ENCODE measurements around the gene MRPS34.

MRPS34 gene

DNA sequence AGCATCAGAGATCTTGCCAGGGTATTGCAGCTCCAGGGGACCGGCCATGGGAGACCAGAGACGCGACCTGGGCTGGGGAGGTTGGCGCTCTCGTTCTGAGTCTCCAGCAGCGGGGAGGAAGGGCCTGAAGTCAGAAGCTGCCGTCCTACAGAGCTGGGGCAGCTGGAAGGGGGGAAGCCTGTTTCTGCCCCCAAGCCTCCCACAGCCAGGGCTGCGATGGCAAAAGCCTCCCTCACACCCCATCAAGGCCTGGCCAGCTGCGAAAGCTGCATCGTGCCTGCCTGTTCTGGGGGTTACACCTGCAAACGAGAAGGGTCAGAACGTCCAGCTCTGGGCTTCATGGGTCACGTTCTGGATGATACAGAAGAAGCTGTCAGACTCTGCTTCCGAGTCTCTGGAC lies 40.9 kb downstream of the MRPS34 start:
- ChIA-PET POLR2A (no interaction called here), CTCF (no interaction called here)
- Histone ChIP-seq H3K9me3 (ENCODE audit: control insufficient read depth, insufficient read depth, low read depth, low read length) (no peaks in the 10 kb centered on the region), H3K4me3 (ENCODE audit: low read depth, low read length) (no peak overlapping the region), H3K36me3 (ENCODE audit: control insufficient read depth in 2 of 2, insufficient read depth in 1 of 2, low read length in 2 of 2) (peaks cover 6 to 78% of the 10 kb centered on the region in 2 experiments; a peak in 2 of 3 replicates), H3K4me1 (ENCODE audit: control insufficient read depth, insufficient read depth, low read length) (no peaks in the 10 kb centered on the region), H3K27ac (ENCODE audit: extremely low read depth, low read depth, low read length) (no peak overlapping the region)
- TF ChIP-seq, protein P1, sequence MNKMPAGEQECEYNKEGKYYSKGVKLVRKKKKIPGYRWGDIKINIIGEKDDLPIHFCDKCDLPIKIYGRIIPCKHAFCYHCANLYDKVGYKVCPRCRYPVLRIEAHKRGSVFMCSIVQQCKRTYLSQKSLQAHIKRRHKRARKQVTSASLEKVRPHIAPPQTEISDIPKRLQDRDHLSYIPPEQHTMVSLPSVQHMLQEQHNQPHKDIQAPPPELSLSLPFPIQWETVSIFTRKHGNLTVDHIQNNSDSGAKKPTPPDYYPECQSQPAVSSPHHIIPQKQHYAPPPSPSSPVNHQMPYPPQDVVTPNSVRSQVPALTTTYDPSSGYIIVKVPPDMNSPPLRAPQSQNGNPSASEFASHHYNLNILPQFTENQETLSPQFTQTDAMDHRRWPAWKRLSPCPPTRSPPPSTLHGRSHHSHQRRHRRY (tag by site-specific recombination; IDR thresholded peaks at IDR 0.05), result no peak
- TF ChIP-seq ZNF184 (tag by site-specific recombination; IDR thresholded peaks at IDR 0.05) (no peak), SP7 (tag by site-specific recombination; IDR thresholded peaks at IDR 0.05) (no peak), ZEB2 (tag by site-specific recombination; IDR thresholded peaks at IDR 0.05) (no peak), SETDB1 (IDR thresholded peaks at IDR 0.05; ENCODE audit: insufficient read length, low read length) (no peak), GLIS1 (tag by site-specific recombination; IDR thresholded peaks at IDR 0.05) (no peak), ZNF830 (tag by site-specific recombination; IDR thresholded peaks at IDR 0.05; ENCODE audit: low read depth) (no peak), ZNF350 (tag by site-specific recombination; IDR thresholded peaks at IDR 0.05) (no peak), KLF8 (tag by site-specific recombination; IDR thresholded peaks at IDR 0.05) (no peak)
- TF ChIP-seq, protein P2, sequence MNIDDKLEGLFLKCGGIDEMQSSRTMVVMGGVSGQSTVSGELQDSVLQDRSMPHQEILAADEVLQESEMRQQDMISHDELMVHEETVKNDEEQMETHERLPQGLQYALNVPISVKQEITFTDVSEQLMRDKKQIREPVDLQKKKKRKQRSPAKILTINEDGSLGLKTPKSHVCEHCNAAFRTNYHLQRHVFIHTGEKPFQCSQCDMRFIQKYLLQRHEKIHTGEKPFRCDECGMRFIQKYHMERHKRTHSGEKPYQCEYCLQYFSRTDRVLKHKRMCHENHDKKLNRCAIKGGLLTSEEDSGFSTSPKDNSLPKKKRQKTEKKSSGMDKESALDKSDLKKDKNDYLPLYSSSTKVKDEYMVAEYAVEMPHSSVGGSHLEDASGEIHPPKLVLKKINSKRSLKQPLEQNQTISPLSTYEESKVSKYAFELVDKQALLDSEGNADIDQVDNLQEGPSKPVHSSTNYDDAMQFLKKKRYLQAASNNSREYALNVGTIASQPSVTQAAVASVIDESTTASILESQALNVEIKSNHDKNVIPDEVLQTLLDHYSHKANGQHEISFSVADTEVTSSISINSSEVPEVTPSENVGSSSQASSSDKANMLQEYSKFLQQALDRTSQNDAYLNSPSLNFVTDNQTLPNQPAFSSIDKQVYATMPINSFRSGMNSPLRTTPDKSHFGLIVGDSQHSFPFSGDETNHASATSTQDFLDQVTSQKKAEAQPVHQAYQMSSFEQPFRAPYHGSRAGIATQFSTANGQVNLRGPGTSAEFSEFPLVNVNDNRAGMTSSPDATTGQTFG (tag by site-specific recombination; IDR thresholded peaks at IDR 0.05; ENCODE audit: borderline replicate concordance), result no peak

DNA sequence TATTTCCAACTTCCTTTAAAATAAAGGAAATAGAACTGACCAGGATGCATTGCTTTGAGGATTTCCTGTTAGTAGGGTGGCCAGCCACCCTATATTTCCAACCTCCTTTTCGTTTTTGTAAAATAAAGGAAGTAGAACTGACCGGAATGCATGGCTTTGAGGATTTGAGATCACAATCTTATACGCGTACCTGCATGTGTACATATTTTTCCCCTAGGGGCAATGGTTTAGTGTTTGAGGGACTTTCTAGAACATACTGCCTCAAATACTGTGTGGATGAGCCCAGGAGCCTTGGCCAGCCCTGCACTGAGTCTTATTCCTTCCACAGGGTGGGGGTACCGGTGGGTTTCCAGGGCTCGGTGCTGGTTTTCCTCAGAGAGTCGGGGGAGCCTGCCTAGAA lies 41.3 kb downstream of the MRPS34 start:
- ChIA-PET CTCF (no interaction called here), POLR2A (no interaction called here)
- Histone ChIP-seq H3K27ac (ENCODE audit: extremely low read depth, low read depth, low read length) (no peak overlapping the region), H3K4me1 (ENCODE audit: control insufficient read depth, insufficient read depth, low read length) (no peaks in the 10 kb centered on the region), H3K4me3 (ENCODE audit: low read depth, low read length) (no peak overlapping the region), H3K9me3 (ENCODE audit: control insufficient read depth, insufficient read depth, low read depth, low read length) (no peaks in the 10 kb centered on the region), H3K36me3 (ENCODE audit: control insufficient read depth in 2 of 2, insufficient read depth in 1 of 2, low read length in 2 of 2) (peaks cover 6 to 83% of the 10 kb centered on the region in 2 experiments; a peak in 2 of 3 replicates)
- TF ChIP-seq HOXC10 (CRISPR knock-in tag; IDR thresholded peaks at IDR 0.05), result no peak
- no peak for TF ChIP-seq BCL11B (tag by site-specific recombination; IDR thresholded peaks at IDR 0.05; ENCODE audit: low read depth)
- TF ChIP-seq, protein P3, sequence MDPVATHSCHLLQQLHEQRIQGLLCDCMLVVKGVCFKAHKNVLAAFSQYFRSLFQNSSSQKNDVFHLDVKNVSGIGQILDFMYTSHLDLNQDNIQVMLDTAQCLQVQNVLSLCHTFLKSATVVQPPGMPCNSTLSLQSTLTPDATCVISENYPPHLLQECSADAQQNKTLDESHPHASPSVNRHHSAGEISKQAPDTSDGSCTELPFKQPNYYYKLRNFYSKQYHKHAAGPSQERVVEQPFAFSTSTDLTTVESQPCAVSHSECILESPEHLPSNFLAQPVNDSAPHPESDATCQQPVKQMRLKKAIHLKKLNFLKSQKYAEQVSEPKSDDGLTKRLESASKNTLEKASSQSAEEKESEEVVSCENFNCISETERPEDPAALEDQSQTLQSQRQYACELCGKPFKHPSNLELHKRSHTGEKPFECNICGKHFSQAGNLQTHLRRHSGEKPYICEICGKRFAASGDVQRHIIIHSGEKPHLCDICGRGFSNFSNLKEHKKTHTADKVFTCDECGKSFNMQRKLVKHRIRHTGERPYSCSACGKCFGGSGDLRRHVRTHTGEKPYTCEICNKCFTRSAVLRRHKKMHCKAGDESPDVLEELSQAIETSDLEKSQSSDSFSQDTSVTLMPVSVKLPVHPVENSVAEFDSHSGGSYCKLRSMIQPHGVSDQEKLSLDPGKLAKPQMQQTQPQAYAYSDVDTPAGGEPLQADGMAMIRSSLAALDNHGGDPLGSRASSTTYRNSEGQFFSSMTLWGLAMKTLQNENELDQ (tag by site-specific recombination; IDR thresholded peaks at IDR 0.05; ENCODE audit: low read depth), result no peak
- TF ChIP-seq, protein P4, sequence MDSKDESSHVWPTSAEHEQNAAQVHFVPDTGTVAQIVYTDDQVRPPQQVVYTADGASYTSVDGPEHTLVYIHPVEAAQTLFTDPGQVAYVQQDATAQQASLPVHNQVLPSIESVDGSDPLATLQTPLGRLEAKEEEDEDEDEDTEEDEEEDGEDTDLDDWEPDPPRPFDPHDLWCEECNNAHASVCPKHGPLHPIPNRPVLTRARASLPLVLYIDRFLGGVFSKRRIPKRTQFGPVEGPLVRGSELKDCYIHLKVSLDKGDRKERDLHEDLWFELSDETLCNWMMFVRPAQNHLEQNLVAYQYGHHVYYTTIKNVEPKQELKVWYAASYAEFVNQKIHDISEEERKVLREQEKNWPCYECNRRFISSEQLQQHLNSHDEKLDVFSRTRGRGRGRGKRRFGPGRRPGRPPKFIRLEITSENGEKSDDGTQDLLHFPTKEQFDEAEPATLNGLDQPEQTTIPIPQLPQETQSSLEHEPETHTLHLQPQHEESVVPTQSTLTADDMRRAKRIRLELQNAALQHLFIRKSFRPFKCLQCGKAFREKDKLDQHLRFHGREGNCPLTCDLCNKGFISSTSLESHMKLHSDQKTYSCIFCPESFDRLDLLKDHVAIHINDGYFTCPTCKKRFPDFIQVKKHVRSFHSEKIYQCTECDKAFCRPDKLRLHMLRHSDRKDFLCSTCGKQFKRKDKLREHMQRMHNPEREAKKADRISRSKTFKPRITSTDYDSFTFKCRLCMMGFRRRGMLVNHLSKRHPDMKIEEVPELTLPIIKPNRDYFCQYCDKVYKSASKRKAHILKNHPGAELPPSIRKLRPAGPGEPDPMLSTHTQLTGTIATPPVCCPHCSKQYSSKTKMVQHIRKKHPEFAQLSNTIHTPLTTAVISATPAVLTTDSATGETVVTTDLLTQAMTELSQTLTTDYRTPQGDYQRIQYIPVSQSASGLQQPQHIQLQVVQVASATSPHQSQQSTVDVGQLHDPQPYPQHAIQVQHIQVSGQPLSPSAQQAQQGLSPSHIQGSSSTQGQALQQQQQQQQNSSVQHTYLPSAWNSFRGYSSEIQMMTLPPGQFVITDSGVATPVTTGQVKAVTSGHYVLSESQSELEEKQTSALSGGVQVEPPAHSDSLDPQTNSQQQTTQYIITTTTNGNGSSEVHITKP (tag by site-specific recombination; IDR thresholded peaks at IDR 0.05), result no peak
- no peak for TF ChIP-seq SETDB1 (IDR thresholded peaks at IDR 0.05; ENCODE audit: insufficient read length, low read length)
